ENCODE data around the gene KAZN.

The KAZN gene

GRCh38 chr1:15048437-15048980, 450.0 kb downstream of the KAZN start:
- no peak for DNase-seq

- DNase-seq: no peak
Observed at GRCh38 chr1:15049067-15049466, 450.6 kb downstream of the KAZN start.

- DNase-seq: no peak
Observed at GRCh38 chr1:15051882-15052528, 453.5 kb downstream of the KAZN start.

GRCh38 chr1:15053153-15053552, 454.7 kb downstream of the KAZN start:
- no peak for DNase-seq

GRCh38 chr1:15055736-15056415, 457.4 kb downstream of the KAZN start:
- DNase-seq: no peak

GRCh38 chr1:15056515-15057285, 458.2 kb downstream of the KAZN start:
- DNase-seq: no peak

GRCh38 chr1:15057834-15058233, 459.3 kb downstream of the KAZN start:
- no peak for DNase-seq

GRCh38 chr1:15058261-15058660, 459.8 kb downstream of the KAZN start:
- no peak for DNase-seq

GRCh38 chr1:15060104-15060503, 461.6 kb downstream of the KAZN start:
- DNase-seq: no peak

GRCh38 chr1:15062479-15063099, 464.1 kb downstream of the KAZN start:
- DNase-seq: no peak

GRCh38 chr1:15063346-15063745, 464.9 kb downstream of the KAZN start:
- no peak for DNase-seq

- DNase-seq: no peak
Observed at GRCh38 chr1:15063783-15064182, 465.3 kb downstream of the KAZN start.

GRCh38 chr1:15064217-15064929, 465.9 kb downstream of the KAZN start:
- DNase-seq: no peak

- no peak for DNase-seq
Observed at GRCh38 chr1:15065291-15065690, 466.8 kb downstream of the KAZN start.

- no peak for DNase-seq
Observed at GRCh38 chr1:15065736-15066135, 467.3 kb downstream of the KAZN start.

- DNase-seq: no peak
Observed at GRCh38 chr1:15066191-15066590, 467.7 kb downstream of the KAZN start.

GRCh38 chr1:15067148-15067547, 468.7 kb downstream of the KAZN start:
- no peak for DNase-seq

GRCh38 chr1:15068152-15068551, 469.7 kb downstream of the KAZN start:
- no peak for DNase-seq

- no peak for DNase-seq
Observed at GRCh38 chr1:15068997-15069396, 470.5 kb downstream of the KAZN start.

- DNase-seq: no peak
Observed at GRCh38 chr1:15070145-15070748, 471.8 kb downstream of the KAZN start.

GRCh38 chr1:15071936-15072335, 473.5 kb downstream of the KAZN start:
- DNase-seq: no peak

GRCh38 chr1:15073799-15074308, 475.4 kb downstream of the KAZN start:
- DNase-seq: no peak
